Panc1 (cell line): Measurements from ENCODE around the gene TFF3. TPM values are rescaled to one million over a fixed set of nuclear protein-coding genes. Genes with fewer than 3 reads are reported as not detected.

ENCODE experiments used
- ATAC-seq: fragments of 200-7000 bp; cut with Tn5 transposase; 2 replicates; pipeline ENCODE4 v1.9.1; 2020; ENCODE audit warnings: mild to moderate bottlenecking, moderate library complexity
- BruUV-seq: library from RNA; stranded (reverse); fragments of 400-500 nt; replicated peaks from 2 replicates; lab custom pipeline; 2021; lab: Mats Ljungman, UMichigan
- CTCF ChIA-PET: fragments of 300-600 bp; sonication (Branson Sonifier 250); formaldehyde crosslinking; loops from one replicate; lab custom pipeline; 2022; ENCODE audit warnings: antibody characterized with exemption; lab: Charles Lee
- POLR2A ChIA-PET: fragments of 300-600 bp; sonication (Branson Sonifier 250); formaldehyde crosslinking; loops from one replicate; lab custom pipeline; 2022; ENCODE audit warnings: antibody characterized with exemption; lab: Charles Lee
- DNase-seq: peaks from one replicate; pipeline ENCODE4 v3.0.0-alpha.2; 2010; ENCODE audit warnings: low read depth, low spot score
- H3K27ac ChIP-seq: 2 replicates; pipeline ENCODE4 v1.5.1; 2011; ENCODE audit warnings: mild to moderate bottlenecking, low read length, inconsistent platforms
- H3K27me3 ChIP-seq: fragments of 200-500 bp; sonication (Bioruptor generic); 2 replicates; pipeline ENCODE4 v1.6.0; 2014; ENCODE audit warnings: low read length, inconsistent platforms; ENCODE audit not compliant: control insufficient read depth, insufficient read depth
- H3K36me3 ChIP-seq: fragments of 200-500 bp; sonication (Bioruptor generic); 2 replicates; pipeline ENCODE4 v1.5.1; 2014; ENCODE audit warnings: inconsistent platforms, mild to moderate bottlenecking, low read length, moderate library complexity; ENCODE audit not compliant: control insufficient read depth, insufficient read depth
- H3K4me1 ChIP-seq: 2 replicates; pipeline ENCODE4 v1.5.1; 2011; ENCODE audit warnings: inconsistent platforms, mild to moderate bottlenecking, low read length, moderate library complexity; ENCODE audit not compliant: control insufficient read depth, insufficient read depth
- H3K4me3 ChIP-seq, 2 experiments: 2 replicates each; pipeline ENCODE4 v1.5.1; 2011 to 2012; ENCODE audit warnings: low read depth in 2 of 2, low read length in 2 of 2, mild to moderate bottlenecking in 2 of 2, inconsistent platforms in 1 of 2, moderate library complexity in 1 of 2
- H3K9me3 ChIP-seq: fragments of 200-500 bp; sonication (Bioruptor generic); 2 replicates; pipeline ENCODE4 v1.5.1; 2014; ENCODE audit warnings: low read depth, mild to moderate bottlenecking, inconsistent platforms, low read length, moderate library complexity; ENCODE audit not compliant: control insufficient read depth, insufficient read depth
- CTCF ChIP-seq: fragments of 450-650 bp; IDR thresholded peaks from 2 replicates; pipeline ENCODE4 v1.5.1; 2017; ENCODE audit warnings: mild to moderate bottlenecking
- POLR2AphosphoS5 ChIP-seq: IDR thresholded peaks from 2 replicates; pipeline ENCODE4 v1.6.1; 2012; ENCODE audit warnings: mild to moderate bottlenecking, low read depth, low read length, moderate library complexity
- REST ChIP-seq, 2 experiments: IDR thresholded peaks; 2 replicates each; pipeline ENCODE4 v1.6.1; 2011 to 2012; ENCODE audit warnings: low read depth in 2 of 2, control low read depth in 1 of 2, low read length in 1 of 2, mild to moderate bottlenecking in 1 of 2, moderate library complexity in 1 of 2; ENCODE audit not compliant: insufficient read depth in 1 of 2
- SIN3A ChIP-seq: IDR thresholded peaks from 2 replicates; pipeline ENCODE4 v1.6.1; 2012; ENCODE audit warnings: low read depth, mild to moderate bottlenecking, low read length, moderate library complexity, borderline replicate concordance; ENCODE audit not compliant: insufficient read depth
- TCF7L2 ChIP-seq: IDR thresholded peaks from 2 replicates; pipeline ENCODE4 v1.6.1; 2011; ENCODE audit warnings: mild to moderate bottlenecking, low read depth, low read length, inconsistent platforms
- in situ Hi-C: cut with HindIII; loops from 2 replicates; pipeline ENCODE4 v1.10.0; 2016; ENCODE audit warnings: low sequenced_read_pairs, low pct_unique_long_range_greater_than_20kb
- intact Hi-C: fragments of 100-400 bp; cut with micrococcal nuclease; formaldehyde crosslinking; loops from one replicate; pipeline ENCODE4 v1.10.0; 2022; ENCODE audit not compliant: unreplicated experiment
- total RNA-seq: library from RNA; stranded (reverse); gene quantifications from one replicate; pipeline ENCODE4 v1.2.1, GENCODE V29; 2021; ENCODE audit not compliant: unreplicated experiment

TFF3 gene
- total RNA-seq, 1 experiment from 2014 or later, result 8.9 TPM

- ChIA-PET POLR2A (no interaction called here), CTCF (interaction anchor here (1.0 kb wide), 1 partner anchor 109 kb away, joined by 3 read pairs; no protein-coding TSS in a partner anchor)
- DNase-seq, result no peak
- no peak overlapping the region for H3K27ac ChIP-seq
- no TSS peak for BruUV-seq
- TF ChIP-seq CTCF (no peak), TCF7L2 (no peak), SIN3A (no peak)
- H3K36me3 ChIP-seq, result no peaks in the 10 kb centered on the region
- H3K27me3 ChIP-seq, result no peaks in the 10 kb centered on the region
- in situ Hi-C loops (no loop called here), intact Hi-C loops (no loop called here)
- no peak for ATAC-seq
- no peak overlapping the region for H3K4me3 ChIP-seq
- no peaks in the 10 kb centered on the region for H3K9me3 ChIP-seq
- peaks cover 7% of the 10 kb centered on the region for H3K4me1 ChIP-seq
These were observed 42.1 kb downstream of the TFF3 start for GRCh38 chr21:42272984-42273600.

GRCh38 chr21:42272109-42272962 is 42.9 kb downstream of the TFF3 start:
- DNase-seq, result no peak
- Histone ChIP-seq H3K9me3 (no peaks in the 10 kb centered on the region), H3K36me3 (no peaks in the 10 kb centered on the region), H3K27me3 (no peaks in the 10 kb centered on the region), H3K27ac (no peak overlapping the region), H3K4me3 (no peak overlapping the region), H3K4me1 (peaks cover 7% of the 10 kb centered on the region)
- in situ Hi-C loops, result no loop called here
- BruUV-seq, result no TSS peak
- TF ChIP-seq TCF7L2 (no peak), REST (IDR thresholded peaks at IDR 0.05; ENCODE audit: insufficient read depth in 1 of 2, low read depth in 2 of 2, low read length in 1 of 2) (no peak), CTCF (no peak), POLR2AphosphoS5 (no peak), SIN3A (no peak)
- ChIA-PET CTCF (no interaction called here), POLR2A (no interaction called here)
- intact Hi-C loops, result no loop called here
- no peak for ATAC-seq
